ENCODE measurements around the gene RGS3.

RGS3 gene

DNA sequence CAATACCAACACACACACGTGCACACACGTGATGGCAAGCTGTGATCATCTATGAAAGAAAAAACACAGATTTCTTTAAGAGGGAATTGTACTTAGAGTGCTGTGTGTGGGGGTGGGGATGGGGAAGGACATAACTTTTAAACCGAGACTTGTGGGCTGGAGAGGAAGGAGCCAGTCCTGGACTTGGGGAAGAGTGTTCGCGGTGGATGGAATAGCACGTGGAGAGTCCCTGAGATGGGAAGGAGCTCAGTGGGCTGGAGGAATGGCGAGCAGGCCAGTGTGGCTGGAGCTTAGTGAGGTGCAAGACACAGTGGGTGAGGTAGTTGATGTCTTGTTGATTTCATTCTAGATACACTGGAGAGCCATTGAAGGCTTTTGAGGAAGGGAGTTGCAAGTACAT lies 78.5 kb downstream of the RGS3 start:
- Histone ChIP-seq H3K27ac (ENCODE audit: low read length) (no peak overlapping the region), H3K9ac (ENCODE audit: low read length) (no peak overlapping the region), H3K9me3 (replicated peaks; ENCODE audit: insufficient read depth, low read length) (no peaks in the 10 kb centered on the region), H3K36me3 (replicated peaks; ENCODE audit: insufficient read depth, low read length) (no peaks in the 10 kb centered on the region), H3K4me3 (ENCODE audit: low read length) (no peak overlapping the region), H2AFZ (ENCODE audit: low read length) (no peak overlapping the region), H3K4me2 (ENCODE audit: low read depth, low read length) (no peak overlapping the region), H3K9me2 (replicated peaks; ENCODE audit: insufficient read depth, low read length) (no peaks in the 10 kb centered on the region), H3K79me2 (ENCODE audit: low read length) (no peaks in the 10 kb centered on the region), H3F3A (ENCODE audit: insufficient read depth, low read length) (no peaks in the 10 kb centered on the region), H3K27me3 (replicated peaks; ENCODE audit: insufficient read depth, low read length) (no peaks in the 10 kb centered on the region), H4K20me1 (ENCODE audit: insufficient read depth, low read length) (no peaks in the 10 kb centered on the region), H3K4me1 (ENCODE audit: low read length) (0 out of 2 replicates have a peak, but pooled peaks cover under 1% of the 10 kb centered on the region)
- DNase-seq: no peak
- no peak for TF ChIP-seq EZH2 (optimal IDR thresholded peaks at IDR 0.05; ENCODE audit: low read depth, low read length)
- TF ChIP-seq, protein P1, sequence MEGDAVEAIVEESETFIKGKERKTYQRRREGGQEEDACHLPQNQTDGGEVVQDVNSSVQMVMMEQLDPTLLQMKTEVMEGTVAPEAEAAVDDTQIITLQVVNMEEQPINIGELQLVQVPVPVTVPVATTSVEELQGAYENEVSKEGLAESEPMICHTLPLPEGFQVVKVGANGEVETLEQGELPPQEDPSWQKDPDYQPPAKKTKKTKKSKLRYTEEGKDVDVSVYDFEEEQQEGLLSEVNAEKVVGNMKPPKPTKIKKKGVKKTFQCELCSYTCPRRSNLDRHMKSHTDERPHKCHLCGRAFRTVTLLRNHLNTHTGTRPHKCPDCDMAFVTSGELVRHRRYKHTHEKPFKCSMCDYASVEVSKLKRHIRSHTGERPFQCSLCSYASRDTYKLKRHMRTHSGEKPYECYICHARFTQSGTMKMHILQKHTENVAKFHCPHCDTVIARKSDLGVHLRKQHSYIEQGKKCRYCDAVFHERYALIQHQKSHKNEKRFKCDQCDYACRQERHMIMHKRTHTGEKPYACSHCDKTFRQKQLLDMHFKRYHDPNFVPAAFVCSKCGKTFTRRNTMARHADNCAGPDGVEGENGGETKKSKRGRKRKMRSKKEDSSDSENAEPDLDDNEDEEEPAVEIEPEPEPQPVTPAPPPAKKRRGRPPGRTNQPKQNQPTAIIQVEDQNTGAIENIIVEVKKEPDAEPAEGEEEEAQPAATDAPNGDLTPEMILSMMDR (IDR thresholded peaks at IDR 0.05; ENCODE audit: low read length): no peak

DNA sequence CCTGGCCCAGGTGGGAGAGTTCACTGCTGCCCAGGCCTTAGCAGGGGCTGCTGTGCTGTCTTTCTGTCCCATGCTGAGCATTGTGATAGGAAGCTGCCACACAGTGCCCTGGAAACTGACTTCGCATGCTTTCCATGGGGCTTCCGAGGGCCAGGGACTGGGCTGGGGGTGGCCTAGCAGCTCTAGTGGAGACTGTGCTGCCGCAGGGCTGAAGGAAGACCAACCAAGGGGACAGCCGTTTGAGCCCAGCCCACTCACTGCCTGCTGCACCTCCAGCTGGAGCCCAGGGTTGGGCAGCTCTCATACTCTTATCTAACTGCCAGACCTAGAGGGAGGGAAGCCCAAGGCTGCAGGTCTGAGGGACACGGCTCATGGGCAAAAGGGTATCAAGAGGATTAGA lies 79.2 kb downstream of the RGS3 start:
- DNase-seq: no peak
- Histone ChIP-seq H3K36me3 (replicated peaks; ENCODE audit: insufficient read depth, low read length) (no peaks in the 10 kb centered on the region), H3K9ac (ENCODE audit: low read length) (no peak overlapping the region), H3K4me2 (ENCODE audit: low read depth, low read length) (no peak overlapping the region), H3K27me3 (replicated peaks; ENCODE audit: insufficient read depth, low read length) (no peaks in the 10 kb centered on the region), H3K27ac (ENCODE audit: low read length) (no peak overlapping the region), H3F3A (ENCODE audit: insufficient read depth, low read length) (no peaks in the 10 kb centered on the region), H3K9me3 (replicated peaks; ENCODE audit: insufficient read depth, low read length) (no peaks in the 10 kb centered on the region), H4K20me1 (ENCODE audit: insufficient read depth, low read length) (no peaks in the 10 kb centered on the region), H3K79me2 (ENCODE audit: low read length) (no peaks in the 10 kb centered on the region), H3K9me2 (replicated peaks; ENCODE audit: insufficient read depth, low read length) (no peaks in the 10 kb centered on the region), H2AFZ (ENCODE audit: low read length) (no peak overlapping the region), H3K4me3 (ENCODE audit: low read length) (no peak overlapping the region), H3K4me1 (ENCODE audit: low read length) (peaks cover 8% of the 10 kb centered on the region)
- TF ChIP-seq, protein P1 (IDR thresholded peaks at IDR 0.05; ENCODE audit: low read length): no peak
- TF ChIP-seq EZH2phosphoT487 (IDR thresholded peaks at IDR 0.05; ENCODE audit: low read length) (no peak), EZH2 (optimal IDR thresholded peaks at IDR 0.05; ENCODE audit: low read depth, low read length) (no peak)

DNA sequence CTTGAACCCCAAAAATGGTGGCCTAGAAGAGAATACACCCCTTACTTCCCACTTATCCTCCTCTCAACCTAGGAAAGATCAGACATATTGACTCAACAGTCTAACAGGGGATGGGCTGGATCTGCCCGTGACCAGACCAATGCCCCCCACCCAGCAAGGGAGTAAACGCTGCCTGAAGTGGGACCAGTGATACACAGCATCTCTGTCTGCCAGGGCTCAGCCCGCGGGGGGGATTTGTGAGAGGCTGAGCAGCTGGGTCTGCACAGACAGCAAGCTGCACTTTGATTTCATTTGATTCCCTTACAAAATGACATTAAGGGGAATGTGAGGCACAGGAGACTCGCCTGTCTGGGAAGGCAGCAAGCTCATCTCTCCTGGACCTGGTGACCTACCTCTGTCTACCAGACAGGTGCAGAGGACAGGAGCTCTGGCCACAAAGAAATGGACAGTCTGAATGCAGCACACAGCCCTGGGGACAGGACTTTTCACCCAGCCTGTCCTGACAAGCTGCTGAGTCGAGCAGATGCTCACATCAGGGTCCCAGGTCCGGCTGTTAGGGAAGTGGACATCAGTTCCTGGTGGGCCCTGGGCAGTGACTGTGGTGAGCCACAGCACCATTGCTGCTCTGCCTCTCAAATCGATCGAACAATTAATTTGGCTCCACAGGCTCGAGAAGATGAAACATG lies 79.9 kb downstream of the RGS3 start:
- Histone ChIP-seq H3K9me2 (replicated peaks; ENCODE audit: insufficient read depth, low read length) (no peaks in the 10 kb centered on the region), H3K36me3 (replicated peaks; ENCODE audit: insufficient read depth, low read length) (no peaks in the 10 kb centered on the region), H3K27me3 (replicated peaks; ENCODE audit: insufficient read depth, low read length) (no peaks in the 10 kb centered on the region), H3K9ac (ENCODE audit: low read length) (no peak overlapping the region), H3K4me2 (ENCODE audit: low read depth, low read length) (no peak overlapping the region), H3K9me3 (replicated peaks; ENCODE audit: insufficient read depth, low read length) (no peaks in the 10 kb centered on the region), H3K4me1 (ENCODE audit: low read length) (peaks cover 15% of the 10 kb centered on the region), H3K4me3 (ENCODE audit: low read length) (no peak overlapping the region), H4K20me1 (ENCODE audit: insufficient read depth, low read length) (no peaks in the 10 kb centered on the region), H3K27ac (ENCODE audit: low read length) (no peak overlapping the region), H3K79me2 (ENCODE audit: low read length) (no peaks in the 10 kb centered on the region), H3F3A (ENCODE audit: insufficient read depth, low read length) (no peaks in the 10 kb centered on the region), H2AFZ (ENCODE audit: low read length) (no peak overlapping the region)
- no peak for TF ChIP-seq EZH2 (optimal IDR thresholded peaks at IDR 0.05; ENCODE audit: low read depth, low read length)
- TF ChIP-seq EZH2phosphoT487 (IDR thresholded peaks at IDR 0.05; ENCODE audit: low read length): no peak
- TF ChIP-seq, protein P1 (IDR thresholded peaks at IDR 0.05; ENCODE audit: low read length): no peak
- DNase-seq: no peak

All from MM.1S (cell line).